CD14-positive monocyte (primary cell): ENCODE results near the gene TTC12. TPM values are rescaled to one million over a fixed set of nuclear protein-coding genes. Genes with fewer than 3 reads are reported as not detected.

Source experiments
- DNase-seq, 3 donors: peaks; one replicate each; pipeline ENCODE4 v3.0.0-alpha.2; 2011 to 2022
- H2AFZ ChIP-seq: 2 replicates; pipeline ENCODE4 v1.6.0; 2012; ENCODE audit warnings: mild to moderate bottlenecking, low read depth, low read length, inconsistent platforms; ENCODE audit not compliant: insufficient read depth, poor library complexity, severe bottlenecking
- H3K27ac ChIP-seq, 2 donors: 1 replicate in 1 of 2; 2 replicates in 1 of 2; pipeline ENCODE4 v1.5.1; 2012 to 2013; ENCODE audit warnings: low read length in 2 of 2, control low read depth in 1 of 2, inconsistent platforms in 1 of 2, low read depth in 1 of 2, mild to moderate bottlenecking in 1 of 2
- H3K27me3 ChIP-seq, 2 donors: one replicate each; pipeline versions ENCODE4 v1.6.0 to v1.6.1; 2011 to 2013; ENCODE audit warnings: low read length in 2 of 2; ENCODE audit not compliant: control insufficient read depth in 2 of 2, insufficient read depth in 2 of 2
- H3K36me3 ChIP-seq, 2 donors: replicated peaks in 1 of 2; 1 replicate in 1 of 2; 2 replicates in 1 of 2; pipeline versions ENCODE4 v1.5.1 to v1.6.1; 2012 to 2013; ENCODE audit warnings: low read length in 2 of 2, control low read depth in 1 of 2, inconsistent platforms in 1 of 2, mild to moderate bottlenecking in 1 of 2; ENCODE audit not compliant: insufficient read depth in 2 of 2, control insufficient read depth in 1 of 2
- H3K4me1 ChIP-seq, 2 donors: 1 replicate in 1 of 2; 2 replicates in 1 of 2; pipeline versions ENCODE4 v1.5.1 to v1.6.1; 2012 to 2013; ENCODE audit warnings: low read length in 2 of 2, control low read depth in 1 of 2, inconsistent platforms in 1 of 2, mild to moderate bottlenecking in 1 of 2, moderate library complexity in 1 of 2; ENCODE audit not compliant: insufficient read depth in 2 of 2, control insufficient read depth in 1 of 2
- H3K4me2 ChIP-seq: replicated peaks from 2 replicates; pipeline ENCODE3; 2012; ENCODE audit warnings: low read length, moderate library complexity, mild to moderate bottlenecking; ENCODE audit not compliant: poor library complexity, severe bottlenecking; ENCODE audit errors: extremely low read depth
- H3K4me3 ChIP-seq, 3 experiments: fragments of 200-600 bp in 1 of 3; sonication (generic) in 1 of 3; replicated peaks in 1 of 3; 1 replicate in 2 of 3; 2 replicates in 1 of 3; pipeline ENCODE4 v1.5.1; 2011 to 2013; ENCODE audit warnings: low read length in 3 of 3, mild to moderate bottlenecking in 3 of 3, control low read depth in 2 of 3, low read depth in 2 of 3, inconsistent platforms in 1 of 3, moderate library complexity in 1 of 3
- H3K79me2 ChIP-seq: 2 replicates; pipeline ENCODE4 v1.6.0; 2012; ENCODE audit warnings: mild to moderate bottlenecking, control low read depth, inconsistent platforms, low read length, moderate library complexity; ENCODE audit not compliant: insufficient read depth
- H3K9ac ChIP-seq: 2 replicates; pipeline ENCODE4 v1.6.0; 2017; ENCODE audit warnings: low read length, mild to moderate bottlenecking; ENCODE audit not compliant: insufficient read depth, poor library complexity, severe bottlenecking
- H3K9me3 ChIP-seq, 2 donors: replicated peaks in 1 of 2; 1 replicate in 1 of 2; 2 replicates in 1 of 2; pipeline versions ENCODE4 v1.5.1 to v1.6.1; 2012 to 2013; ENCODE audit warnings: low read length in 2 of 2, control low read depth in 1 of 2; ENCODE audit not compliant: control insufficient read depth in 1 of 2, insufficient read depth in 1 of 2
- H4K20me1 ChIP-seq: 2 replicates; pipeline ENCODE4 v1.6.0; 2012; ENCODE audit warnings: mild to moderate bottlenecking, low read length, control low read depth, moderate library complexity; ENCODE audit not compliant: insufficient read depth
- H3K27ac Mint-ChIP-seq, 7 donors: one replicate each; pipeline ENCODE4 v1.8.0; 2020; ENCODE audit warnings: mild to moderate bottlenecking in 7 of 7, mixed read lengths in 7 of 7, moderate library complexity in 6 of 7, inconsistent platforms in 2 of 7
- H3K27me3 Mint-ChIP-seq, 3 donors: one replicate each; pipeline ENCODE4 v1.8.0; 2021 to 2022; ENCODE audit warnings: low read depth in 3 of 3, mild to moderate bottlenecking in 3 of 3, mixed read lengths in 3 of 3, moderate library complexity in 3 of 3, inconsistent platforms in 1 of 3
- H3K36me3 Mint-ChIP-seq, 2 donors: one replicate each; pipeline ENCODE4 v1.8.0; 2020; ENCODE audit warnings: mixed read lengths in 2 of 2, inconsistent platforms in 1 of 2, mild to moderate bottlenecking in 1 of 2
- H3K4me1 Mint-ChIP-seq: one replicate; pipeline ENCODE4 v1.8.0; 2020; ENCODE audit warnings: mild to moderate bottlenecking, mixed read lengths
- H3K4me3 Mint-ChIP-seq, 2 donors: one replicate each; pipeline ENCODE4 v1.8.0; 2020; ENCODE audit warnings: mild to moderate bottlenecking in 2 of 2, mixed read lengths in 2 of 2, moderate library complexity in 1 of 2
- H3K9me3 Mint-ChIP-seq, 7 donors: one replicate each; pipeline ENCODE4 v1.8.0; 2020 to 2022; ENCODE audit warnings: mixed read lengths in 7 of 7, mild to moderate bottlenecking in 6 of 7, moderate library complexity in 6 of 7, inconsistent platforms in 2 of 7
- WGBS: methylation state at CpG from one replicate; pipeline ENCODE4 v1.1.5; 2013; ENCODE audit warnings: missing lambda C conversion rate; ENCODE audit not compliant: insufficient coverage; 5-methylcytosine and 5-hydroxymethylcytosine counted together
- intact Hi-C, 2 donors: fragments of 100-400 bp; cut with micrococcal nuclease; formaldehyde crosslinking; loops; one replicate each; pipeline versions ENCODE4 v1.15.0 to v1.15.1; 2023
- polyA plus RNA-seq, 3 donors: library from polyadenylated mRNA; depleted of rRNA in 1 of 3; unstranded in 2 of 3; stranded (reverse) in 1 of 3; fragments of 300-500 nt in 2 of 3; fragments of >200 nt in 1 of 3; fragmentation: Illumina TruSeq in 2 of 3; gene quantifications; 1 replicate in 2 of 3; 2 replicates in 1 of 3; pipeline ENCODE4 v1.2.3, GENCODE V29; 2012 to 2021
- TF ChIP-seq, protein P1 (sequence below): fragments of 200-600 bp; IDR thresholded peaks from one replicate; pipeline ENCODE4 v1.8.0; 2022; ENCODE audit warnings: antibody characterized with exemption, mild to moderate bottlenecking

TTC12 gene
- polyA plus RNA-seq, 3 donors: 1.7 to 3.0 (median 2.4) TPM

DNA sequence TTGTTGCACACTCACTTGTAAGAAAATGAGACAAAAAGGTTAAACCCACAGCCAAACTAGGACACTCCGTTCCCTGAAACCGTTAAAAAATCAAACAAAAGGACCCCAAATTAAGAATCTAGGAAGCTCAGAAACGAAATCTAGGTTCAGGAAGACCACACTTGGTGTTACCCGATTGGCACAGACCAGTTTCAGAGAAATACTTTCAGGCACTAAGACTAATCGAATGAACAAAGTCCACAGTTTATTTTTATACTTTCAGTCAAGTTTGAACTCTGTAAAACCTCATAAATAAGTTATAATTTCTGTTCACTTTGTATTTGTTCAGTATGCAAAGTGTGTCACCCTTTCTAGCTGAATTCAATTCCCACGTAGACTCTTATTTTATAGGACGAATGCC lies 38.8 kb upstream of the TTC12 start:
- DNase-seq: no peak
- no peak overlapping the region for H3K27ac Mint-ChIP-seq
- no peak overlapping the region for H3K9ac ChIP-seq
- H3K4me3 ChIP-seq: no peak overlapping the region
- WGBS: 85% methylated on average over 3 of the region's 7 CpGs
- H3K36me3 Mint-ChIP-seq: no peaks in the 10 kb centered on the region
- peaks cover 4% of the 10 kb centered on the region for H3K4me1 Mint-ChIP-seq
- no peak overlapping the region for H3K27ac ChIP-seq
- TF ChIP-seq, protein P1, sequence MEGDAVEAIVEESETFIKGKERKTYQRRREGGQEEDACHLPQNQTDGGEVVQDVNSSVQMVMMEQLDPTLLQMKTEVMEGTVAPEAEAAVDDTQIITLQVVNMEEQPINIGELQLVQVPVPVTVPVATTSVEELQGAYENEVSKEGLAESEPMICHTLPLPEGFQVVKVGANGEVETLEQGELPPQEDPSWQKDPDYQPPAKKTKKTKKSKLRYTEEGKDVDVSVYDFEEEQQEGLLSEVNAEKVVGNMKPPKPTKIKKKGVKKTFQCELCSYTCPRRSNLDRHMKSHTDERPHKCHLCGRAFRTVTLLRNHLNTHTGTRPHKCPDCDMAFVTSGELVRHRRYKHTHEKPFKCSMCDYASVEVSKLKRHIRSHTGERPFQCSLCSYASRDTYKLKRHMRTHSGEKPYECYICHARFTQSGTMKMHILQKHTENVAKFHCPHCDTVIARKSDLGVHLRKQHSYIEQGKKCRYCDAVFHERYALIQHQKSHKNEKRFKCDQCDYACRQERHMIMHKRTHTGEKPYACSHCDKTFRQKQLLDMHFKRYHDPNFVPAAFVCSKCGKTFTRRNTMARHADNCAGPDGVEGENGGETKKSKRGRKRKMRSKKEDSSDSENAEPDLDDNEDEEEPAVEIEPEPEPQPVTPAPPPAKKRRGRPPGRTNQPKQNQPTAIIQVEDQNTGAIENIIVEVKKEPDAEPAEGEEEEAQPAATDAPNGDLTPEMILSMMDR: no peak
- intact Hi-C loops: no loop called here
- no peak overlapping the region for H3K4me2 ChIP-seq
- H2AFZ ChIP-seq: no peak overlapping the region
- H3K9me3 ChIP-seq: no peaks in the 10 kb centered on the region
- H3K79me2 ChIP-seq: no peaks in the 10 kb centered on the region
- peaks cover 0 to 4% of the 10 kb centered on the region in 2 donors for H3K4me1 ChIP-seq
- H3K36me3 ChIP-seq: no peaks in the 10 kb centered on the region
- H3K4me3 Mint-ChIP-seq: no peak overlapping the region
- no peaks in the 10 kb centered on the region for H4K20me1 ChIP-seq
- H3K27me3 ChIP-seq: no peaks in the 10 kb centered on the region
- H3K9me3 Mint-ChIP-seq: no peaks in the 10 kb centered on the region
- peaks cover 5 to 9% (median 7%) of the 10 kb centered on the region in 3 donors for H3K27me3 Mint-ChIP-seq

DNA sequence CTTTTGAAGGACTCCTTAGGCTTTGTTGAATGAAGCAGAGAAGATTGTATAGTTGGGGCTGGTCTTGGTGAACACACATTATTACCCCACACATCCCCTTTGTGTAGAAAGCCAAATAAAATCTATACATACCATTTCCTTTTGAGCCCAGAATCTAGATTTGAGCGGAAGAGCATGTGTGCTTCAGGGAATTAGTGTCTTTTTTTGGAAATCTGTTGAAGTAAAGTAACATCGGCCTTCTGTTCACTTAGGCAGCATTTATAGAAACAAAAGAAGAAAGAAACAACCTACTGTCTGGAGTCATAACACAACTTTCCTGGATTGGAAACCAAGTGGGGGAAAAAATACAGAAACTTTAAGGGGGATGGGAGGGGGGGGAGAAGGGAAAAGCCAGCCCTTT lies 37.9 kb upstream of the TTC12 start:
- Histone ChIP-seq H3K36me3 (no peaks in the 10 kb centered on the region), H3K79me2 (no peaks in the 10 kb centered on the region), H3K4me2 (no peak overlapping the region), H3K9ac (no peak overlapping the region), H3K4me1 (peaks cover 0 to 4% of the 10 kb centered on the region in 2 donors), H3K27me3 (no peaks in the 10 kb centered on the region), H3K4me3 (no peak overlapping the region), H3K9me3 (no peaks in the 10 kb centered on the region), H3K27ac (no peak overlapping the region), H2AFZ (no peak overlapping the region), H4K20me1 (no peaks in the 10 kb centered on the region)
- H3K4me3 Mint-ChIP-seq: no peak overlapping the region
- intact Hi-C loops: no loop called here
- TF ChIP-seq, protein P1: no peak
- no peaks in the 10 kb centered on the region for H3K36me3 Mint-ChIP-seq
- no peak for DNase-seq
- H3K27ac Mint-ChIP-seq: no peak overlapping the region
- H3K9me3 Mint-ChIP-seq: no peaks in the 10 kb centered on the region
- H3K4me1 Mint-ChIP-seq: peaks cover 4% of the 10 kb centered on the region
- WGBS: no CpG with 5 or more reads among the region's 2 CpGs
- H3K27me3 Mint-ChIP-seq: peaks cover 5 to 9% (median 7%) of the 10 kb centered on the region in 3 donors
